Nephron progenitor cell (in vitro differentiated cells): ENCODE measurements around the gene CRTC2.

Experiments used
- DNase-seq: peaks from one replicate; pipeline ENCODE4 v3.0.0; 2021
- H3K27ac Mint-ChIP-seq: 2 replicates; pipeline ENCODE4 v1.8.0; 2021; ENCODE audit warnings: mild to moderate bottlenecking, moderate library complexity, mixed read lengths
- H3K27me3 Mint-ChIP-seq: 2 replicates; pipeline ENCODE4 v1.8.0; 2021; ENCODE audit warnings: mild to moderate bottlenecking, low read depth, mixed read lengths; ENCODE audit not compliant: poor library complexity
- H3K36me3 Mint-ChIP-seq: 2 replicates; pipeline ENCODE4 v1.8.0; 2021; ENCODE audit warnings: low read depth, mixed read lengths
- H3K4me1 Mint-ChIP-seq: 2 replicates; pipeline ENCODE4 v1.8.0; 2021; ENCODE audit warnings: mixed read lengths
- H3K4me3 Mint-ChIP-seq: 2 replicates; pipeline ENCODE4 v1.8.0; 2021; ENCODE audit warnings: mild to moderate bottlenecking, moderate library complexity, mixed read lengths
- H3K9me3 Mint-ChIP-seq: 2 replicates; pipeline ENCODE4 v1.8.0; 2021; ENCODE audit warnings: mild to moderate bottlenecking, moderate library complexity, mixed read lengths
- CTCF ChIP-seq: fragments of 200-600 bp; sonication (generic); IDR thresholded peaks from 2 replicates; pipeline ENCODE4 v1.5.0; 2021; ENCODE audit warnings: antibody characterized with exemption

Gene CRTC2

GRCh38 chr1:153977250-153978240 lies 19.1 kb upstream of the CRTC2 start, which contains the start of gene JTB:
JTB (minus strand) TSS chr1:153977674; CDS start chr1:153977252, 422 bp downstream.
- Mint-ChIP-seq H3K36me3 (peaks cover 54% of the 10 kb centered on the region), H3K27ac (peak within 1 kb of the TSS; percentile 88), H3K4me1 (peaks cover 31% of the 10 kb centered on the region), H3K4me3 (peak within 1 kb of the TSS; percentile 95), H3K9me3 (no peaks in the 10 kb centered on the region), H3K27me3 (peaks cover 3% of the 10 kb centered on the region)
- no peak for TF ChIP-seq CTCF
- DNase-seq: peak; percentile 85

- no peak for DNase-seq
- H3K36me3 Mint-ChIP-seq: peaks cover 47% of the 10 kb centered on the region
- H3K9me3 Mint-ChIP-seq: no peaks in the 10 kb centered on the region
- peaks cover 3% of the 10 kb centered on the region for H3K27me3 Mint-ChIP-seq
- peak overlapping the region; percentile 95 for H3K4me3 Mint-ChIP-seq
- no peak for TF ChIP-seq CTCF
- peak overlapping the region; percentile 69 for H3K27ac Mint-ChIP-seq
- peaks cover 31% of the 10 kb centered on the region for H3K4me1 Mint-ChIP-seq
These were observed 18.4 kb upstream of the CRTC2 start for GRCh38 chr1:153976819-153977249.

- Mint-ChIP-seq H3K27me3 (peaks cover 3% of the 10 kb centered on the region), H3K9me3 (no peaks in the 10 kb centered on the region), H3K4me1 (peaks cover 34% of the 10 kb centered on the region), H3K4me3 (no peak overlapping the region), H3K27ac (no peak overlapping the region), H3K36me3 (peaks cover 25% of the 10 kb centered on the region)
- DNase-seq: no peak
- TF ChIP-seq CTCF: no peak
These were observed 15.1 kb upstream of the CRTC2 start for GRCh38 chr1:153973525-153973924.

GRCh38 chr1:153973071-153973470 lies 14.7 kb upstream of the CRTC2 start:
- H3K36me3 Mint-ChIP-seq: peaks cover 25% of the 10 kb centered on the region
- no peak for TF ChIP-seq CTCF
- H3K4me1 Mint-ChIP-seq: peaks cover 34% of the 10 kb centered on the region
- H3K4me3 Mint-ChIP-seq: no peak overlapping the region
- no peaks in the 10 kb centered on the region for H3K9me3 Mint-ChIP-seq
- no peak overlapping the region for H3K27ac Mint-ChIP-seq
- peaks cover 3% of the 10 kb centered on the region for H3K27me3 Mint-ChIP-seq
- DNase-seq: no peak

GRCh38 chr1:153970346-153970745 lies 11.9 kb upstream of the CRTC2 start:
- TF ChIP-seq CTCF: no peak
- Mint-ChIP-seq H3K27ac (no peak overlapping the region), H3K4me3 (no peak overlapping the region), H3K36me3 (peaks cover 25% of the 10 kb centered on the region), H3K4me1 (peaks cover 37% of the 10 kb centered on the region), H3K27me3 (no peaks in the 10 kb centered on the region), H3K9me3 (no peaks in the 10 kb centered on the region)
- DNase-seq: no peak
